Hepatocyte (in vitro differentiated cells): ENCODE measurements around the gene UTP25. TPM values are rescaled to one million over a fixed set of nuclear protein-coding genes. Genes with fewer than 3 reads are reported as not detected.

Source experiments
- DNase-seq: peaks from one replicate; pipeline ENCODE4 v3.0.0-alpha.2; 2016; ENCODE audit warnings: low spot score
- H2AFZ ChIP-seq: fragments of 200-600 bp; sonication (generic); 2 replicates; pipeline ENCODE4 v1.6.0; 2016; ENCODE audit warnings: antibody characterized with exemption, mild to moderate bottlenecking
- H3K27ac ChIP-seq: fragments of 200-600 bp; sonication (generic); 2 replicates; pipeline ENCODE4 v1.5.1; 2016; ENCODE audit warnings: mild to moderate bottlenecking
- H3K27me3 ChIP-seq: fragments of 200-600 bp; sonication (generic); 2 replicates; pipeline ENCODE4 v1.6.1; 2016
- H3K36me3 ChIP-seq: fragments of 200-600 bp; sonication (generic); replicated peaks from 2 replicates; pipeline ENCODE4 v1.5.1; 2016; ENCODE audit warnings: low read depth; ENCODE audit not compliant: insufficient read depth
- H3K4me1 ChIP-seq: fragments of 200-600 bp; sonication (generic); 2 replicates; pipeline ENCODE4 v1.5.1; 2016; ENCODE audit warnings: mild to moderate bottlenecking, moderate library complexity; ENCODE audit not compliant: insufficient read depth
- H3K4me2 ChIP-seq: fragments of 200-600 bp; sonication (generic); 2 replicates; pipeline ENCODE4 v1.6.0; 2016
- H3K4me3 ChIP-seq: fragments of 200-600 bp; sonication (generic); 2 replicates; pipeline ENCODE4 v1.5.1; 2016; ENCODE audit warnings: mild to moderate bottlenecking
- H3K79me2 ChIP-seq: fragments of 200-600 bp; sonication (generic); 2 replicates; pipeline ENCODE4 v1.6.0; 2017; ENCODE audit warnings: mild to moderate bottlenecking
- H3K9me2 ChIP-seq: fragments of 200-600 bp; sonication (generic); replicated peaks from 2 replicates; pipeline ENCODE4 v1.6.0; 2017; ENCODE audit warnings: mild to moderate bottlenecking; ENCODE audit not compliant: insufficient read depth
- H3K9me3 ChIP-seq: fragments of 200-600 bp; sonication (generic); 2 replicates; pipeline ENCODE4 v1.5.1; 2016; ENCODE audit warnings: low read depth, mild to moderate bottlenecking
- H4K20me1 ChIP-seq: fragments of 200-600 bp; sonication (generic); 2 replicates; pipeline ENCODE4 v1.6.0; 2016; ENCODE audit warnings: mild to moderate bottlenecking; ENCODE audit not compliant: insufficient read depth, poor library complexity, severe bottlenecking
- EZH2 ChIP-seq: fragments of 200-600 bp; sonication (generic); IDR thresholded peaks from 2 replicates; pipeline ENCODE4 v1.6.1; 2016; ENCODE audit warnings: antibody characterized with exemption, mild to moderate bottlenecking, borderline replicate concordance
- EZH2phosphoT487 ChIP-seq: fragments of 200-600 bp; sonication (generic); IDR thresholded peaks from one replicate; pipeline ENCODE4 v1.6.1; 2018; ENCODE audit warnings: antibody characterized with exemption, mild to moderate bottlenecking, low read depth, moderate library complexity; ENCODE audit not compliant: unreplicated experiment, severe bottlenecking
- WGBS: methylation state at CpG from one replicate; pipeline ENCODE4 v1.1.6; 2016; ENCODE audit warnings: low lambda C conversion rate; ENCODE audit errors: missing lambda C conversion rate; 5-methylcytosine and 5-hydroxymethylcytosine counted together
- polyA plus RNA-seq: library from polyadenylated mRNA; unstranded; fragments of >200 nt; fragmentation: Nextera tagmentation; extraction: Ambion mirVana; gene quantifications from 2 replicates; pipeline ENCODE4 v1.2.1, GENCODE V29; 2016
- total RNA-seq: library from RNA; depleted of rRNA; stranded (reverse); fragments of >200 nt; gene quantifications from 2 replicates; pipeline ENCODE4 v1.2.3, GENCODE V29; 2014
- TF ChIP-seq, protein P1 (sequence below): fragments of 200-600 bp; sonication (generic); IDR thresholded peaks from 2 replicates; pipeline ENCODE4 v1.5.1; 2016; ENCODE audit warnings: antibody characterized with exemption, mild to moderate bottlenecking; ENCODE audit not compliant: poor library complexity

UTP25 gene
- total and polyA plus RNA-seq, 2 experiments from 2014 or later: 3.2 to 8.0 TPM

DNA sequence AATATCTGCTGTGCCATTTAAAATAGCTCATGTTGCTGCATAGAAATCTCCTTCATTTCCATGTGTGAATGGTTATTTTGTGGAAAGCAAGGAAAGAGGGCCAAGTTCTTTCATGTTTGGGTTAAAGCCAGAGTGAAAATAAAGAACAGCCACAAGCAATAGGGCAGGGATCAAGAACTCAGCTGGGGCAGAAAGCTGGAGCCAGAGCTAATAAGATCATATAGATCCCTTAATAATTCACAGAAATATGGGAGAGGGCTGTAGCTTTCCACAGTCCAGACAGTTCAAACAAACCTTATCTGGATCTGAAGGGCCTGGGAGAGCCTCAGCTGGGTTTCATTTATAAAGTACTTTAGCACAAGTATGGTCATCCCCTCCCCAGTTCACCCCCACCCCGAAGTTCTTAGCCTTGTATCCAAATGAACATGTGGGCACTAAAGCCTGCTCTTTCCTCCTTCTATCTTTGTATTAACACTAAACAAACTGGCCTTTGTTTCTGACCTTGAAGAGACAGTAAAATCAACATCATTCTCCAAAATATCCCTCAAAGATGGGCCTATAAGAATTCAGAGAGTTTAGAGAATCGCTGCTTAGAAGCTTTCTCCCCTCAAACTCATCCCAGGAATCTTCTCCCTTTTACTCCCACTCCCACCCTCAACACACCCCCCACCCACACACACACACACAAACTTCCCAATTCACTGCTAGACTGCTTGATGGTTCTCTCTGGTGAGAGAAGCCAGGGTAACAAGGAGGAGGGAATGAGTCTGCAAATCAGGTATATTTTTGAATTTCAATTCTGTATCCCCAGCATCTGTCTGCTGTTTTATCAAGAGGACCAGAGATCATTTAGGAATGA lies 41.7 kb downstream of the UTP25 start:
- Histone ChIP-seq H2AFZ (no peak overlapping the region), H3K79me2 (no peaks in the 10 kb centered on the region), H4K20me1 (no peaks in the 10 kb centered on the region), H3K27me3 (no peaks in the 10 kb centered on the region), H3K4me3 (no peak overlapping the region), H3K4me1 (peaks cover 5% of the 10 kb centered on the region), H3K4me2 (peak overlapping the region; percentile 10), H3K27ac (peak overlapping the region; percentile 20), H3K9me2 (no peaks in the 10 kb centered on the region), H3K9me3 (no peaks in the 10 kb centered on the region), H3K36me3 (no peaks in the 10 kb centered on the region)
- 58% methylated on average over 2 of the region's 2 CpGs for WGBS
- no peak for DNase-seq
- TF ChIP-seq EZH2phosphoT487 (no peak), EZH2 (no peak)
- TF ChIP-seq, protein P1, sequence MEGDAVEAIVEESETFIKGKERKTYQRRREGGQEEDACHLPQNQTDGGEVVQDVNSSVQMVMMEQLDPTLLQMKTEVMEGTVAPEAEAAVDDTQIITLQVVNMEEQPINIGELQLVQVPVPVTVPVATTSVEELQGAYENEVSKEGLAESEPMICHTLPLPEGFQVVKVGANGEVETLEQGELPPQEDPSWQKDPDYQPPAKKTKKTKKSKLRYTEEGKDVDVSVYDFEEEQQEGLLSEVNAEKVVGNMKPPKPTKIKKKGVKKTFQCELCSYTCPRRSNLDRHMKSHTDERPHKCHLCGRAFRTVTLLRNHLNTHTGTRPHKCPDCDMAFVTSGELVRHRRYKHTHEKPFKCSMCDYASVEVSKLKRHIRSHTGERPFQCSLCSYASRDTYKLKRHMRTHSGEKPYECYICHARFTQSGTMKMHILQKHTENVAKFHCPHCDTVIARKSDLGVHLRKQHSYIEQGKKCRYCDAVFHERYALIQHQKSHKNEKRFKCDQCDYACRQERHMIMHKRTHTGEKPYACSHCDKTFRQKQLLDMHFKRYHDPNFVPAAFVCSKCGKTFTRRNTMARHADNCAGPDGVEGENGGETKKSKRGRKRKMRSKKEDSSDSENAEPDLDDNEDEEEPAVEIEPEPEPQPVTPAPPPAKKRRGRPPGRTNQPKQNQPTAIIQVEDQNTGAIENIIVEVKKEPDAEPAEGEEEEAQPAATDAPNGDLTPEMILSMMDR: no peak

DNA sequence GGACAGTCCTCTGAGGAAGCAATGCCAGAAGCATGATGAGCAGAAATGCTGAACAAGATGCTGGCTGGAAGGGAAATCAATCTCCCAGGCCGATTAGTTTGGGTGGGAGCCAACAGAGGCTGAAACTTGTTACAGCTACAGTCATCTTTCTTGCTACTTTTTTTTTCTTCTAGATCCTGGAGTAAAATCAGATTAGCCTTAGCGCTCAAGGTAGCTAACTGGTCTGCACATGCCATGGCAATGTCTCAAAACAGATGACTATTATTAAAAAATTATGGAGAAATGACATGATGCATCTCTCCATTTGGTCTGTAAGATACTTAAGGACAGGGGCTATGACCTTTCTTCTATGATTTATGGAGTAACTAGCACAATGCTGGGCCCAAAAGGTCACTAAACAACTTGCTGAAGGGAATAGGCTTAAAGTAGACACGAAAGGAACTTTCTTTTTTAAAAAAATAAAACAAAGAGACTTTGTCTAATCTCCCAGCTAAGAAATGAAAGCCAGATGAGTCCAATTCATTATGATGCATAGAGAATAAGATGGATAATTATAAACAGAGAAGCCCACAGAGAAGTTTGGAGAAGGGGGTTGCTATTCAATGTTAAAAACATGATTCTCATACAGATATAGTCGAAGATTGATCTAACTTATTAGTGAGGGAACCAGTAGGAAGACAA lies 42.5 kb downstream of the UTP25 start:
- no peaks in the 10 kb centered on the region for H3K27me3 ChIP-seq
- H3K4me2 ChIP-seq: no peak overlapping the region
- H3K79me2 ChIP-seq: no peaks in the 10 kb centered on the region
- no peak overlapping the region for H3K4me3 ChIP-seq
- DNase-seq: no peak
- H3K27ac ChIP-seq: no peak overlapping the region
- 59% methylated on average over 4 of the region's 4 CpGs for WGBS
- H2AFZ ChIP-seq: no peak overlapping the region
- H3K36me3 ChIP-seq: no peaks in the 10 kb centered on the region
- peaks cover 5% of the 10 kb centered on the region for H3K4me1 ChIP-seq
- no peaks in the 10 kb centered on the region for H3K9me2 ChIP-seq
- H3K9me3 ChIP-seq: no peaks in the 10 kb centered on the region
- TF ChIP-seq, protein P1: no peak
- TF ChIP-seq EZH2 (no peak), EZH2phosphoT487 (no peak)
- no peaks in the 10 kb centered on the region for H4K20me1 ChIP-seq

DNA sequence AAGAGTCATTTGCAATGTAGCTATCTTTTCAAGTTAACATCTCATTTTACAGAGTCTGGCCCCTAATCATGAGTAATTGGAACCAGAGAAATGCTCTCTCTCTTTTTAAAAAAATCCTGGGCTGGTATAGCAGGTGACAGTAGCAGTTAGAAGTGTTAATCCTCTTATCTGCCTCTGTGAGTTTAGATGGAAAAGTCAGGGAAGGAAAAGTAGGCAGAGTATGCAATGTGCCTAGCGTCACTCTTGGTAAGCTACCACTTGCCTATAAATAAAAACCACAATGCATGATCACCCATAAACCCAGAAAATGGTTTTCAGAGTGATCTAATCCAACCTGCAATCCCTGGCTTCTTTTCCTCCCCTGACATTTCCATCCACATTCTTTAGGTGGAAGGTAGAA lies 43.2 kb downstream of the UTP25 start:
- no peak for DNase-seq
- WGBS: 32% methylated on average over 1 of the region's 1 CpG

More for the DNA sequence above, 43.2 kb downstream of the UTP25 start:
- Histone ChIP-seq H3K4me1 (peaks cover 5% of the 10 kb centered on the region), H3K4me3 (no peak overlapping the region), H3K27me3 (no peaks in the 10 kb centered on the region), H2AFZ (no peak overlapping the region), H3K9me2 (no peaks in the 10 kb centered on the region), H3K36me3 (no peaks in the 10 kb centered on the region), H3K27ac (no peak overlapping the region), H3K79me2 (no peaks in the 10 kb centered on the region), H3K4me2 (no peak overlapping the region), H4K20me1 (no peaks in the 10 kb centered on the region), H3K9me3 (no peaks in the 10 kb centered on the region)
- TF ChIP-seq EZH2phosphoT487 (no peak), EZH2 (no peak)
- TF ChIP-seq, protein P1: no peak
